Measurements from ENCODE around the gene ST6GALNAC2. TPM values are rescaled to one million over a fixed set of nuclear protein-coding genes. Genes with fewer than 3 reads are reported as not detected.

ST6GALNAC2 gene
- polyA plus RNA-seq, 1 donor (not counting 4 experiments of a cell fraction or from before 2014, with no cell fraction given) = 45.8 TPM

- no peak for TF ChIP-seq EZH2 (IDR thresholded peaks at IDR 0.05; ENCODE audit: low read length)
- TF ChIP-seq, protein P1, sequence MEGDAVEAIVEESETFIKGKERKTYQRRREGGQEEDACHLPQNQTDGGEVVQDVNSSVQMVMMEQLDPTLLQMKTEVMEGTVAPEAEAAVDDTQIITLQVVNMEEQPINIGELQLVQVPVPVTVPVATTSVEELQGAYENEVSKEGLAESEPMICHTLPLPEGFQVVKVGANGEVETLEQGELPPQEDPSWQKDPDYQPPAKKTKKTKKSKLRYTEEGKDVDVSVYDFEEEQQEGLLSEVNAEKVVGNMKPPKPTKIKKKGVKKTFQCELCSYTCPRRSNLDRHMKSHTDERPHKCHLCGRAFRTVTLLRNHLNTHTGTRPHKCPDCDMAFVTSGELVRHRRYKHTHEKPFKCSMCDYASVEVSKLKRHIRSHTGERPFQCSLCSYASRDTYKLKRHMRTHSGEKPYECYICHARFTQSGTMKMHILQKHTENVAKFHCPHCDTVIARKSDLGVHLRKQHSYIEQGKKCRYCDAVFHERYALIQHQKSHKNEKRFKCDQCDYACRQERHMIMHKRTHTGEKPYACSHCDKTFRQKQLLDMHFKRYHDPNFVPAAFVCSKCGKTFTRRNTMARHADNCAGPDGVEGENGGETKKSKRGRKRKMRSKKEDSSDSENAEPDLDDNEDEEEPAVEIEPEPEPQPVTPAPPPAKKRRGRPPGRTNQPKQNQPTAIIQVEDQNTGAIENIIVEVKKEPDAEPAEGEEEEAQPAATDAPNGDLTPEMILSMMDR (optimal IDR thresholded peaks at IDR 0.05 in 1 of 3, IDR thresholded peaks at IDR 0.05 in 1 of 3, conservative IDR thresholded peaks at IDR 0.05 in 1 of 3; ENCODE audit: extremely low read depth in 1 of 3, insufficient read depth in 2 of 3, low read length in 3 of 3) = no peak
- Histone ChIP-seq H3K9me3 (ENCODE audit: control insufficient read depth, low read depth, low read length) (no peaks in the 10 kb centered on the region), H4K20me1 (ENCODE audit: control insufficient read depth, extremely low read depth, insufficient read depth, low read length) (no peaks in the 10 kb centered on the region), H3K4me3 (ENCODE audit: control insufficient read depth in 2 of 3, extremely low read depth in 1 of 3, insufficient read depth in 2 of 3, low read depth in 1 of 3, low read length in 3 of 3) (no peak overlapping the region), H3K36me3 (ENCODE audit: control insufficient read depth in 2 of 2, extremely low read depth in 1 of 2, insufficient read depth in 2 of 2, low read length in 2 of 2) (peaks cover 0 to 1% of the 10 kb centered on the region in 2 experiments), H3K4me1 (ENCODE audit: control insufficient read depth, extremely low read depth, insufficient read depth, low read length) (peaks cover 32% of the 10 kb centered on the region), H2AFZ (ENCODE audit: control insufficient read depth, low read length) (no peak overlapping the region), H3K27me3 (ENCODE audit: control insufficient read depth, extremely low read depth, insufficient read depth, low read length) (no peaks in the 10 kb centered on the region), H3K79me2 (ENCODE audit: control insufficient read depth, insufficient read depth, low read length) (peaks cover 24% of the 10 kb centered on the region), H3K9me1 (ENCODE audit: control insufficient read depth, extremely low read depth, insufficient read depth, low read length) (no peaks in the 10 kb centered on the region), H3K27ac (ENCODE audit: control insufficient read depth, insufficient read depth, low read length) (no peak overlapping the region), H3K4me2 (ENCODE audit: control insufficient read depth, extremely low read depth, insufficient read depth, low read depth, low read length) (no peak overlapping the region), H3K9ac (ENCODE audit: control insufficient read depth, extremely low read depth, insufficient read depth, low read length) (no peak overlapping the region)
- DNase-seq (ENCODE audit: low read depth, low spot score) (no peak), FAIRE-seq (no peak)
- dilution Hi-C loops (cut with MboI; ENCODE audit: extremely low pct_ligation_motif_present, low sequenced_read_pairs) = no loop called here
Measured at GRCh38 chr17:76553178-76553908, 32.3 kb downstream of the ST6GALNAC2 start.

- Histone ChIP-seq H4K20me1 (ENCODE audit: control insufficient read depth, extremely low read depth, insufficient read depth, low read length) (no peaks in the 10 kb centered on the region), H3K9me1 (ENCODE audit: control insufficient read depth, extremely low read depth, insufficient read depth, low read length) (no peaks in the 10 kb centered on the region), H3K4me1 (ENCODE audit: control insufficient read depth, extremely low read depth, insufficient read depth, low read length) (peaks cover 46% of the 10 kb centered on the region), H3K36me3 (ENCODE audit: control insufficient read depth in 2 of 2, extremely low read depth in 1 of 2, insufficient read depth in 2 of 2, low read length in 2 of 2) (no peaks in the 10 kb centered on the region), H3K79me2 (ENCODE audit: control insufficient read depth, insufficient read depth, low read length) (peaks cover 18% of the 10 kb centered on the region), H3K27me3 (ENCODE audit: control insufficient read depth, extremely low read depth, insufficient read depth, low read length) (no peaks in the 10 kb centered on the region), H3K4me3 (ENCODE audit: control insufficient read depth in 2 of 3, extremely low read depth in 1 of 3, insufficient read depth in 2 of 3, low read depth in 1 of 3, low read length in 3 of 3) (no peak overlapping the region), H3K4me2 (ENCODE audit: control insufficient read depth, extremely low read depth, insufficient read depth, low read depth, low read length) (peak overlapping the region; percentile 88), H3K9ac (ENCODE audit: control insufficient read depth, extremely low read depth, insufficient read depth, low read length) (peak overlapping the region; percentile 65), H3K9me3 (ENCODE audit: control insufficient read depth, low read depth, low read length) (no peaks in the 10 kb centered on the region), H2AFZ (ENCODE audit: control insufficient read depth, low read length) (no peak overlapping the region), H3K27ac (ENCODE audit: control insufficient read depth, insufficient read depth, low read length) (peak overlapping the region; percentile 86)
- no peak for FAIRE-seq
- no peak for DNase-seq (ENCODE audit: low read depth, low spot score)
- TF ChIP-seq, protein P1 (optimal IDR thresholded peaks at IDR 0.05 in 1 of 3, IDR thresholded peaks at IDR 0.05 in 1 of 3, conservative IDR thresholded peaks at IDR 0.05 in 1 of 3; ENCODE audit: extremely low read depth in 1 of 3, insufficient read depth in 2 of 3, low read length in 3 of 3) = no peak
- TF ChIP-seq EZH2 (IDR thresholded peaks at IDR 0.05; ENCODE audit: low read length) = no peak
- dilution Hi-C loops (cut with MboI; ENCODE audit: extremely low pct_ligation_motif_present, low sequenced_read_pairs) = no loop called here
Measured at GRCh38 chr17:76551685-76552084, 34.0 kb downstream of the ST6GALNAC2 start.
